Fibroblast of pulmonary artery (primary cell): ENCODE data around the gene VIPAS39.

Experiments used
- DNase-seq: peaks from one replicate; pipeline ENCODE4 v3.0.0-alpha.2; 2010; ENCODE audit warnings: low read depth
- H3K4me3 ChIP-seq: replicated peaks from 2 replicates; pipeline ENCODE4 v1.5.1; 2011; ENCODE audit warnings: low read depth, mild to moderate bottlenecking, control low read depth, low read length, moderate library complexity
- CTCF ChIP-seq: IDR thresholded peaks from 2 replicates; pipeline ENCODE4 v1.5.1; 2011; ENCODE audit warnings: mild to moderate bottlenecking, control low read depth, low read length, inconsistent platforms; ENCODE audit errors: missing control alignments

VIPAS39 gene

GRCh38 chr14:77457115-77457521 lies 283 bp downstream of the VIPAS39 start:
- TF ChIP-seq CTCF, result no peak
- no peak for DNase-seq
- peak overlapping the region; percentile 96 for H3K4me3 ChIP-seq

GRCh38 chr14:77455966-77456640 lies 1.3 kb downstream of the VIPAS39 start:
- no peak for DNase-seq
- peak overlapping the region; percentile 96 for H3K4me3 ChIP-seq
- no peak for TF ChIP-seq CTCF

DNA sequence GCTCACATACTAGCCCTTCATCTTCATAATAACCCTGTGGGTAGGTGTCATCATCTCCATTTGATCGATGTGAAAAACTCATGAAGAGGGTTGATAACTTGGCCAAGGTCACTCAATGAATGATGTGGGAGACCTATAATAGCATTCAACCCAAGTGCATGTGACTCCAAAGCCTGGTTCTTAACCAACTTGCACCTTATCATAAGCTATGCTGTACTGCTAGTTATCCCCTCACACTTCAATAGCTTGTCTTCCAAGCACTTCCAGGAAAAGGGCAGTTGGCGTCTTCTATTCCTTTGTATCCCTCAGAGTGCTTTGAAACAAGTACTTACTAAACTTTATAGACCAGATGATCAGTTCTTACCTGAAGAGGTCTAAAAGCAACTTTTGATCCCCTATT lies 15.2 kb downstream of the VIPAS39 start:
- TF ChIP-seq CTCF, result no peak
- no peak for DNase-seq
- no peak overlapping the region for H3K4me3 ChIP-seq

- H3K4me3 ChIP-seq, result no peak overlapping the region
- TF ChIP-seq CTCF, result no peak
Observed at GRCh38 chr14:77439861-77440260, 17.5 kb downstream of the VIPAS39 start.

GRCh38 chr14:77438596-77438995 lies 18.8 kb downstream of the VIPAS39 start:
- no peak for TF ChIP-seq CTCF
- H3K4me3 ChIP-seq, result no peak overlapping the region
- no peak for DNase-seq

More at GRCh38 chr14:77439861-77440260, 17.5 kb downstream of the VIPAS39 start:
- DNase-seq, result no peak

GRCh38 chr14:77436042-77436441 lies 21.4 kb downstream of the VIPAS39 start:
- no peak overlapping the region for H3K4me3 ChIP-seq
- no peak for TF ChIP-seq CTCF
- no peak for DNase-seq

DNA sequence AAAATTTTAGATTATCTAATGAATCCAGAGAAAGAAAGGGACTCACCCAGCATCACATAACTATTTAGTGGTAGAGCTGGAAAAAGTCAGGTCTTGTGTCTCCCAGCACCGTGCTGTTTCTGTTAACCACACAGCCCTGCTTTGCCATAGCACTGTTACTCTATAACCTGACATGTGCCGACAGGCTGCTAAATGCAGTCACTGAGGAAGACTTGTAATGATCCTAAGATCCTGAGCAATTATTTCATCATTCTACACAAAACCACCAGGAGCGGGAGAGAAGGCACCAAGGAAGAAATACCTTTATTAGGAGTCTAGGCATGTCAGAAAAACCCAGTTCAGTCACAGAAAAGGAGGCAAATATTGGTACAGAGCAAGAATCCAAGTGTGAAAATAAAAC lies 31.0 kb downstream of the VIPAS39 start:
- no peak for TF ChIP-seq CTCF
- DNase-seq, result no peak

More for the DNA sequence above, 31.0 kb downstream of the VIPAS39 start:
- no peak overlapping the region for H3K4me3 ChIP-seq
